Fibroblast of the aortic adventitia (primary cell): Measurements from ENCODE around the gene WDR90. TPM values are rescaled to one million over a fixed set of nuclear protein-coding genes. Genes with fewer than 3 reads are reported as not detected.

ENCODE experiments used
- DNase-seq: peaks from one replicate; pipeline ENCODE4 v3.0.0-alpha.2; 2010; ENCODE audit warnings: low read depth
- H3K4me3 ChIP-seq: 2 replicates; pipeline ENCODE4 v1.5.1; 2011; ENCODE audit warnings: low read depth, mild to moderate bottlenecking, control low read depth, low read length, moderate library complexity
- total RNA-seq: library from RNA; depleted of rRNA; stranded (reverse); fragments of >200 nt; gene quantifications from 2 replicates; pipeline ENCODE4 v1.2.3, GENCODE V29; 2012; ENCODE audit warnings: low replicate concordance
- TF ChIP-seq, protein P1 (sequence below): IDR thresholded peaks from 2 replicates; pipeline ENCODE4 v1.5.1; 2011; ENCODE audit warnings: mild to moderate bottlenecking, low read length, control low read depth, inconsistent platforms; ENCODE audit not compliant: insufficient read depth

Gene WDR90
- total RNA-seq, 1 donor = 25.0 TPM

- DNase-seq = no peak
- H3K4me3 ChIP-seq = no peak overlapping the region
- TF ChIP-seq, protein P1, sequence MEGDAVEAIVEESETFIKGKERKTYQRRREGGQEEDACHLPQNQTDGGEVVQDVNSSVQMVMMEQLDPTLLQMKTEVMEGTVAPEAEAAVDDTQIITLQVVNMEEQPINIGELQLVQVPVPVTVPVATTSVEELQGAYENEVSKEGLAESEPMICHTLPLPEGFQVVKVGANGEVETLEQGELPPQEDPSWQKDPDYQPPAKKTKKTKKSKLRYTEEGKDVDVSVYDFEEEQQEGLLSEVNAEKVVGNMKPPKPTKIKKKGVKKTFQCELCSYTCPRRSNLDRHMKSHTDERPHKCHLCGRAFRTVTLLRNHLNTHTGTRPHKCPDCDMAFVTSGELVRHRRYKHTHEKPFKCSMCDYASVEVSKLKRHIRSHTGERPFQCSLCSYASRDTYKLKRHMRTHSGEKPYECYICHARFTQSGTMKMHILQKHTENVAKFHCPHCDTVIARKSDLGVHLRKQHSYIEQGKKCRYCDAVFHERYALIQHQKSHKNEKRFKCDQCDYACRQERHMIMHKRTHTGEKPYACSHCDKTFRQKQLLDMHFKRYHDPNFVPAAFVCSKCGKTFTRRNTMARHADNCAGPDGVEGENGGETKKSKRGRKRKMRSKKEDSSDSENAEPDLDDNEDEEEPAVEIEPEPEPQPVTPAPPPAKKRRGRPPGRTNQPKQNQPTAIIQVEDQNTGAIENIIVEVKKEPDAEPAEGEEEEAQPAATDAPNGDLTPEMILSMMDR = no peak
Observed at GRCh38 chr16:704047-704446, 54.9 kb downstream of the WDR90 start.

DNA sequence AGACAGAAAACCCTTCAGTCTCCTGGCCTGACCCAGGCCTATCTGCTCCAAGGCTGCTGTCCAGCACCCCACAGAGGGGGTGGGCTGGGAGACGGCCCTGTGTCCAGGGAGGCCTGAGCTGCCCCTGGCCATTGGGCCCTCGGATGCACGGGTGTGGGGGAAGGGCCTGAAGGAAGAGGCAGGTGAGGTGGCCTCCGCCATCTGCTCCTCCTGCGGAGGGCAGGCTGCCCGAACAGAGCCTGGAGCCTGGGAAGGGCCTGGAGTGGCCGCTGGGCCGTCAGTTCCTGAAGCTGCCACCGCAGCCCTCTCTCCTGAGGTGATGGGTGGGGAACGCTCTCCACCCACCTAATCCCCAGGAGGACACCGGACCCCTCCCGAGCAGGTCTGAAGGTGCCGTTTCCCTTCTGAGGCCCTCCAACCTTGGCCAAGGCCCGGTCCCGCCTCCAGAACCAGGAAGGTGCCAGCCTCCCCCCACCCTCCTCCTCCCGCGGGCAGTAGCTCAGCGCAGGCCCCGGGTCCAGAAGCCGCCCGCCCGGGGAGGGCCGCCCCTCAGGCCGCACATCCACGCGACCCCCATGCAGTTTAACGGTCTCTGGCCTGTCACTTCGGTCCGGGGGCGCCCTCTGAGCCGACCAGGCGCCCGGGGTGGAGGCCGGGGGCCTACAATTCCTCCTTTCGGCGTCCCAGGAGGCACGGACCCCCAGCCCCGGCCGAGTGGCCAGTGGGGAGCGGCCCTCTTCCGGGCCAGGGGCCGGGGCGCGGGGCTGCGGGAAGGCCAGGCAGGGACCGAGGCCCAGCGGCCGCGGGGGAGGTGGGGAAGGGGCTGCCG lies 55.6 kb downstream of the WDR90 start:
- H3K4me3 ChIP-seq = peak overlapping the region; percentile 17
- DNase-seq = no peak
- TF ChIP-seq, protein P1 = no peak

- H3K4me3 ChIP-seq = peak within 1 kb of the TSS; percentile 28
- no peak for DNase-seq
- TF ChIP-seq, protein P1 = no peak
Observed at GRCh38 chr16:705431-706188, 56.4 kb downstream of the WDR90 start, which contains the start of gene FBXL16. Gene FBXL16 (minus strand): TSS chr16:705801. CDS start chr16:697405, 8,396 bp downstream.

GRCh38 chr16:706189-707061 lies 57.3 kb downstream of the WDR90 start:
- H3K4me3 ChIP-seq = no peak overlapping the region
- TF ChIP-seq, protein P1 = no peak
- no peak for DNase-seq

GRCh38 chr16:707062-707538 lies 57.9 kb downstream of the WDR90 start:
- no peak for DNase-seq
- no peak overlapping the region for H3K4me3 ChIP-seq
- TF ChIP-seq, protein P1 = no peak

DNA sequence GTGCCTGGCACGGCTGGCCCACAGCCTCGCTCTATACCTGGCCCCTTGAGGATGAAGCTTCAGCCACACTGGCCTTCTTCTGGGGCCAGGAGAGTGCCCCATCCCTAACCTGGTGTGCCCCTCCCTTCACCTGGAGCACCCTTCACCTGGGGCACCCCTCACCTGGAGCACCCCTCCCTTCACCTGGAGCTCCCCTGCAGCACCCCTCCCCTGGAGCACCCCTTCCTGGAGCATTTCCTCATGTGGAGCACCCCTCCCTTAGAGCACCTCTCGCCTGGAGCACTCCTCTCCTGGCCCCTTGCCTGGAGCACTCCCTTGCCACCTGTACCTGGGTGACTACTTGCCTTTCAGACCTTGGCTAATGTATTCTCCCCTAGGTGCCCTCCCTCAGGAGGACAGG lies 58.9 kb downstream of the WDR90 start:
- no peak for DNase-seq
- no peak overlapping the region for H3K4me3 ChIP-seq
- TF ChIP-seq, protein P1 = no peak
